GM10248 (cell line): ENCODE measurements around the gene SLC13A1.

Source experiments
- CTCF ChIA-PET: fragments of 300-600 bp; sonication (Branson Sonifier 250); formaldehyde crosslinking; extraction: SDS; loops from one replicate; lab custom pipeline; 2021; ENCODE audit warnings: antibody characterized with exemption; lab: Yijun Ruan, JAX
- POLR2A ChIA-PET: fragments of 350-650 bp; sonication (Branson Sonifier 250); formaldehyde crosslinking; extraction: SDS; loops from one replicate; lab custom pipeline; 2020; ENCODE audit warnings: antibody characterized with exemption; lab: Yijun Ruan, JAX
- DNase-seq: peaks from one replicate; pipeline ENCODE4 v3.0.0; 2012; ENCODE audit errors: extremely low spot score
- TF ChIP-seq, protein P1 (sequence below): IDR thresholded peaks from 2 replicates; pipeline ENCODE4 v1.5.1; 2012; ENCODE audit warnings: mild to moderate bottlenecking, low read depth; ENCODE audit errors: extremely low read depth, missing control alignments, control extremely low read depth

SLC13A1 gene

DNA sequence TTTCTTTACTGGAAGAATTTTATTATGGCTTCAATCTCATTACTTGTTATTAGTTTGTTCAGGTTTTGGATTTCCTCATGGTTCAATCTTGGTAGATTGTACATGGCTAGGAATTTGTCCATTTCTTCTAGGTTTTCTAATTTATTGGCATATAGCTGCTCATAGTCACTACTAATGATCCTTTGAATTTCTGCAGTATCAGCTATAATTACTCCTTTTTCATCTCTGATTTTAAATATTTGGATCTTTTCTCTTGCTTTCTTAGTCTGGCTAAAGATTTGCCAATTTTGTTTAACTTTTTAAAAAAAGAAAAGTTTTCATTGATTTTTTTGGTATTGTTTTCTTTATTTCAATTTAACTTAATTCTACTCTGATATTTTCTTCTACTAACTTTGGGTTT lies 59.2 kb downstream of the SLC13A1 start:
- ChIA-PET CTCF (interaction anchor here (4.8 kb wide), 1 partner anchor 13 kb away, joined by 34 read pairs; no protein-coding TSS in a partner anchor), POLR2A (no interaction called here)
- no peak for DNase-seq
- TF ChIP-seq, protein P1, sequence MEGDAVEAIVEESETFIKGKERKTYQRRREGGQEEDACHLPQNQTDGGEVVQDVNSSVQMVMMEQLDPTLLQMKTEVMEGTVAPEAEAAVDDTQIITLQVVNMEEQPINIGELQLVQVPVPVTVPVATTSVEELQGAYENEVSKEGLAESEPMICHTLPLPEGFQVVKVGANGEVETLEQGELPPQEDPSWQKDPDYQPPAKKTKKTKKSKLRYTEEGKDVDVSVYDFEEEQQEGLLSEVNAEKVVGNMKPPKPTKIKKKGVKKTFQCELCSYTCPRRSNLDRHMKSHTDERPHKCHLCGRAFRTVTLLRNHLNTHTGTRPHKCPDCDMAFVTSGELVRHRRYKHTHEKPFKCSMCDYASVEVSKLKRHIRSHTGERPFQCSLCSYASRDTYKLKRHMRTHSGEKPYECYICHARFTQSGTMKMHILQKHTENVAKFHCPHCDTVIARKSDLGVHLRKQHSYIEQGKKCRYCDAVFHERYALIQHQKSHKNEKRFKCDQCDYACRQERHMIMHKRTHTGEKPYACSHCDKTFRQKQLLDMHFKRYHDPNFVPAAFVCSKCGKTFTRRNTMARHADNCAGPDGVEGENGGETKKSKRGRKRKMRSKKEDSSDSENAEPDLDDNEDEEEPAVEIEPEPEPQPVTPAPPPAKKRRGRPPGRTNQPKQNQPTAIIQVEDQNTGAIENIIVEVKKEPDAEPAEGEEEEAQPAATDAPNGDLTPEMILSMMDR: no peak

DNA sequence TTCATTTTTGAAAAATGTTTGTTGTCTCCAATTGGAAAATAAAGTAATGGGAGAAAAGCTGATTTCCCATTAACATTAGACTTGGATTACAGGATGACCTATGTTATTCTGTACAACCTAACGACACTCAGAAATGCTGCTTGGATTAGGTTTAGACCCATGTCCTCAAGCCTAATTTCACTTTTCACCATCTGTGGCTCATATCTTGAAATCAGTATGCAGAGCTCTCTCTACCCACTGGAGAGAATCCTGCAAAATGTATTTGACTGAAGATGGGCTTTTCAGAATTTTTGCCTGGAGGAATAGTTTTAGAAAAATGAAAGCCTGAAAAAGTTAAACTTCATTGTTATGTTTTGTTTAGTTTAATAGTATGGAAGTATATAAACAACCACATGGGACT lies 63.8 kb downstream of the SLC13A1 start:
- DNase-seq: no peak
- POLR2A ChIA-PET: no interaction called here
- TF ChIP-seq, protein P1: no peak
- CTCF ChIA-PET: interaction anchor here (1.4 kb wide), 1 partner anchor 29 kb away, joined by 3 read pairs; no protein-coding TSS in a partner anchor

DNA sequence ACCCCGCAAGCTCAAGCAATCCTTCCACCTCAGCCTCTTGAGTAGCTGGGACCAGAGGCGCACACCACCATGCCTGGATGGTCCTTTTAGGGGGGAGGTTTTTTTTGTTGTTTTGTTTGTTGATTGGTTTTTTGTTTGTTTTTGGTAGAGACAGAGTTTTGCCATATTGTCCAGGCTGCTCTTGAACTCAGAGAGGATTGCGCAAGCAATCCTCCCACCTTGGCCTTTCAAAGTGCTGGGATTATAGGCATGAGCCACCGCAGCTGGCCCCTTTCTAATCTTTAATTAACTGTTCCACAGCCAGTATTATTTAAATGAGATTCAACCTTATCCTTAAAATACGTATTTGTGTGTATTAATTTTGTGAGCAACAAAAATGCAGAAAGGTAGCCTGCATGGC lies 65.8 kb downstream of the SLC13A1 start:
- CTCF ChIA-PET: no interaction called here
- DNase-seq: no peak
- POLR2A ChIA-PET: no interaction called here
- TF ChIP-seq, protein P1: no peak

DNA sequence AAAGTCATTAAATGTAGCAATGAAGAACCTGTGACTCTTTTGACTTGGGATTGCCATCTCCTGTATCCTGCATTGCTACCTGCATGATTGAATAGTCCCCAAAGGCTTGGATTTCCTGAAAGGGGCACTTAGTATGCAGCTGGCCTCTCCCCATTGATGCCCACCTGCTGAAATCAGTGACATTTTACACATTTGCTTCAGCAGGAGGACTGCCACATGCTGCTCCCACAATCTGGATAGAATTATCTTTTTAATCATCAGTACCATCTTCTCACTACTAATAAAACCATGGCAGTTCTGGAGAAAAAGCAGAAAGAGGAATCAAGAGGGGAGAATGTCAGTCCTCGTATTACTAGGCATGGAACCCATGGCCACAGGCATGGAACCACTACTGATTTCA lies 67.8 kb downstream of the SLC13A1 start:
- DNase-seq: no peak
- CTCF ChIA-PET: interaction anchor here (1.2 to 2.7 kb wide), 2 partner anchors 17 to 22 kb away, joined by 3 to 10 read pairs; no protein-coding TSS in a partner anchor
- POLR2A ChIA-PET: no interaction called here
- TF ChIP-seq, protein P1: no peak

DNA sequence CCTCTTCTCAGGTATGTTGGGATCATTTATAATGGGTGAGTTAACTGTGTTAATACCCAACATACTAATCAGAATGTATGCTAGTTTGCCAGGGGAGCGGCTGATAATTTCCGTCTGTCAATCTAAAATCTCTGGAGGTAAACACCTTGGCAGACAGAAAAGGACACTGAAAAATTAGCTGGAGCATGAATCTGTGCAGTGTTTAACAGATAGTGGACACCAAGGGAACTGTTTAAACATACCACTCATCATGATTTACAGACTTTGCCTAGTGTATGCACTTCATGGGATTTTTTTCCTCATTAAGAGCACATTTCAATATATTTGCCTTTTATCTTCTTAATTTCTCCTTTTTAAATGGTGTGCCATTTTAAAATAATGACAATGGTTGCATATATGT lies 68.2 kb downstream of the SLC13A1 start:
- CTCF ChIA-PET: interaction anchor here (1.2 to 2.7 kb wide), 2 partner anchors 17 to 22 kb away, joined by 3 to 10 read pairs; no protein-coding TSS in a partner anchor
- POLR2A ChIA-PET: no interaction called here
- no peak for DNase-seq
- TF ChIP-seq, protein P1: no peak

DNA sequence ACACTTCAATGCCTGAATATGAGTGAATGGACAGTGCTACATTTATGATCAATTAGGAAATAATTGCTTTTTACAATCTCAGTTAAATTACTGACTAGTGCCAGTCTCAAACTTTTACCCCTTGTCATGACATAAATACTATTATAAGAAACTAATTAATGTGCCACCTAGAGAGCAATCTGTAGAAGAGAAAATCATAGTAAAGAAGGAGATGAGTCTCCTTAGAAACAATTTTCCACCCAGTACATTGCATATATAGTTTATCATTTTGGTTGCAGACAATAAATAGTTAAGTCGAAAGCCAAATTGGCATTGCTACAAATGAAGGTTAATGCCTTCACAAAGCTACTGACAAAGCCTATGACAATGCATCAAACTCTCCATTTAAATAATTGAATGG lies 68.6 kb downstream of the SLC13A1 start:
- no peak for DNase-seq
- ChIA-PET CTCF (interaction anchor here (1.2 to 2.7 kb wide), 2 partner anchors 16 to 23 kb away, joined by 3 to 10 read pairs; no protein-coding TSS in a partner anchor), POLR2A (no interaction called here)
- TF ChIP-seq, protein P1: no peak

DNA sequence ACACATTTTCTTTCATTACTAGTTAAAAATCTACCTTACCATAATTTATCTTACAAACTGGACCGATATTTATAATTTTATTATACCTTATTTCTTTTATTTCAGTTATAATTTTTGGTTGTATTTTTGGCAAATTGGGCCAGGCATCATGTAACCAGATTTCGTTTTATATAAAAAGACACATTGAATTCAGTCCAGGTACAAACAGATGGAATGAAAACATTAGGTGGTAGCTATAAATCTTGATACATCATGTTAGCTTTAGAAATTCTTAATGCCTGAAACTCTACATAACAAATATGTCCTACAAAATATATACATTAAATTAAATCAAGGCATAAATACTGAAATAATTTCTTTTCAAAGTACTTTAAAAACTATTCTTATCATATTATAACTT lies 73.1 kb downstream of the SLC13A1 start:
- ChIA-PET POLR2A (no interaction called here), CTCF (interaction anchor here (1.4 kb wide), 1 partner anchor 11 kb away, joined by 4 read pairs; no protein-coding TSS in a partner anchor)
- TF ChIP-seq, protein P1: no peak
- no peak for DNase-seq
